GM12878 (cell line): ENCODE results near the gene TTLL10. TPM values are rescaled to one million over a fixed set of nuclear protein-coding genes. Genes with fewer than 3 reads are reported as not detected.
A peak's percentile ranks its signal among the peaks of the same experiment; 100 is the strongest.

Experiments
- ATAC-seq: fragments of 200-7000 bp; cut with Tn5 transposase; 3 replicates; pipeline ENCODE4 v1.9.1; 2020; ENCODE audit warnings: mild to moderate bottlenecking, moderate library complexity
- BruUV-seq: library from RNA; stranded (reverse); fragments of 400-500 nt; replicated peaks from 2 replicates; lab custom pipeline; 2021; lab: Mats Ljungman, UMichigan
- CTCF ChIA-PET: fragments of 300-600 bp; sonication (Branson Sonifier 250); formaldehyde crosslinking; extraction: SDS; loops from one replicate; lab custom pipeline; 2021; ENCODE audit warnings: inconsistent platforms; lab: Yijun Ruan, JAX
- POLR2A ChIA-PET: fragments of 350-600 bp; formaldehyde crosslinking; extraction: SDS; loops from one replicate; lab custom pipeline; 2021; ENCODE audit warnings: inconsistent platforms; lab: Charles Lee
- RAD21 ChIA-PET: fragments of 300-600 bp; sonication (Branson Sonifier 250); formaldehyde crosslinking; loops from one replicate; lab custom pipeline; 2023; ENCODE audit warnings: antibody characterized with exemption; ENCODE audit not compliant: unreplicated experiment; lab: Charles Lee
- SMC1A ChIA-PET: fragments of 300-600 bp; sonication (Branson Sonifier 250); formaldehyde crosslinking; loops from one replicate; lab custom pipeline; 2023; ENCODE audit not compliant: unreplicated experiment, uncharacterized antibody; lab: Charles Lee
- DNase-seq: peaks from one replicate; pipeline ENCODE4 v3.0.0-alpha.2; 2011; ENCODE audit warnings: low read depth, low spot score
- FAIRE-seq: peaks from 3 replicates; lab custom pipeline; 2011; peaks lifted over from hg19 to GRCh38; lab: Jason Lieb, UNC
- H2AFZ ChIP-seq: 2 replicates; pipeline ENCODE4 v1.6.0; 2011; ENCODE audit warnings: low read depth, low read length, control low read depth; ENCODE audit not compliant: control insufficient read depth
- H3K27ac ChIP-seq: 2 replicates; pipeline ENCODE4 v1.5.1; 2011; ENCODE audit warnings: control low read depth; ENCODE audit not compliant: control insufficient read depth, insufficient read depth
- H3K27me3 ChIP-seq, 2 experiments: replicated peaks in 1 of 2; 2 replicates each; pipeline versions ENCODE4 v1.6.0 to v1.6.1; 2011; ENCODE audit warnings: low read length in 1 of 2; ENCODE audit not compliant: control insufficient read depth in 2 of 2, insufficient read depth in 2 of 2
- H3K36me3 ChIP-seq, 2 experiments: 2 replicates each; pipeline ENCODE4 v1.5.1; 2011; ENCODE audit warnings: low read length in 1 of 2; ENCODE audit not compliant: control insufficient read depth in 2 of 2, insufficient read depth in 2 of 2
- H3K4me1 ChIP-seq: 2 replicates; pipeline ENCODE4 v1.6.1; 2011; ENCODE audit warnings: mild to moderate bottlenecking, low read length, moderate library complexity, mixed read lengths; ENCODE audit not compliant: control insufficient read depth, insufficient read depth
- H3K4me2 ChIP-seq: 2 replicates; pipeline ENCODE4 v1.6.0; 2011; ENCODE audit warnings: control low read depth; ENCODE audit not compliant: control insufficient read depth, insufficient read depth
- H3K4me3 ChIP-seq: fragments of 200-600 bp; sonication (generic); 2 replicates; pipeline ENCODE4 v1.5.1; 2016
- H3K79me2 ChIP-seq: 2 replicates; pipeline ENCODE4 v1.6.0; 2011; ENCODE audit warnings: low read length; ENCODE audit not compliant: control insufficient read depth, insufficient read depth
- H3K9ac ChIP-seq: 2 replicates; pipeline ENCODE4 v1.8.0; 2011; ENCODE audit warnings: low read length, control low read depth, mixed read lengths; ENCODE audit not compliant: control insufficient read depth, insufficient read depth
- H3K9me3 ChIP-seq: replicated peaks from 3 replicates; pipeline ENCODE4 v1.5.1; 2011; ENCODE audit warnings: mild to moderate bottlenecking, low read length; ENCODE audit not compliant: control insufficient read depth, insufficient read depth
- H4K20me1 ChIP-seq: 2 replicates; pipeline ENCODE4 v1.6.0; 2011; ENCODE audit not compliant: control insufficient read depth, insufficient read depth
- HDGF ChIP-seq: fragments of 450-650 bp; IDR thresholded peaks from 2 replicates; pipeline ENCODE4 v1.6.1; 2016; ENCODE audit warnings: antibody characterized with exemption
- WGBS: methylation state at CpG from one replicate; pipeline ENCODE4 v1.1.6; 2016; ENCODE audit warnings: low lambda C conversion rate; ENCODE audit not compliant: insufficient replicate concordance, insufficient coverage; ENCODE audit errors: missing lambda C conversion rate; 5-methylcytosine and 5-hydroxymethylcytosine counted together
- in situ Hi-C: fragments of 300-500 bp; cut with MboI; formaldehyde crosslinking; loops from 9 replicates; pipeline ENCODE4 v1.14.3; 2018; ENCODE audit warnings: mixed read lengths
- intact Hi-C: fragments of 100-400 bp; cut with micrococcal nuclease; formaldehyde crosslinking; loops from one replicate; pipeline ENCODE4 v1.14.2; 2022; ENCODE audit not compliant: unreplicated experiment
- polyA plus RNA-seq, 11 experiments: library from polyadenylated mRNA; depleted of rRNA in 4 of 11; unstranded in 6 of 11; stranded (reverse) in 5 of 11; fragments of >200 nt; fragmentation: Nextera tagmentation in 4 of 11; fragmentation: Illumina TruSeq in 1 of 11; extraction: Ambion mirVana in 4 of 11; extraction: Trizol in 1 of 11; gene quantifications; 1 replicate in 1 of 11; 2 replicates in 10 of 11; pipeline versions ENCODE4 v1.2.1 to v1.2.3, GENCODE V29; 2011 to 2016; ENCODE audit warnings: inconsistent platforms in 2 of 11, missing spikeins in 2 of 11, low read depth in 1 of 11
- total RNA-seq, 4 experiments: library from RNA; depleted of rRNA in 3 of 4; stranded (reverse); fragments of >200 nt in 3 of 4; fragmentation: Illumina TruSeq in 1 of 4; extraction: Trizol in 1 of 4; gene quantifications; 2 replicates each; pipeline versions ENCODE4 v1.2.1 to v1.2.3, GENCODE V29; 2013 to 2021
- TF ChIP-seq, protein P1 (sequence below): fragments of 450-650 bp; IDR thresholded peaks from 2 replicates; pipeline ENCODE4 v1.6.1; 2017; ENCODE audit warnings: low read depth, mild to moderate bottlenecking, moderate library complexity

TTLL10 gene
- total and polyA plus RNA-seq, 10 of the 15 experiments (the other 5 are each of a cell fraction or from before 2014, with no cell fraction given): not detected

DNA sequence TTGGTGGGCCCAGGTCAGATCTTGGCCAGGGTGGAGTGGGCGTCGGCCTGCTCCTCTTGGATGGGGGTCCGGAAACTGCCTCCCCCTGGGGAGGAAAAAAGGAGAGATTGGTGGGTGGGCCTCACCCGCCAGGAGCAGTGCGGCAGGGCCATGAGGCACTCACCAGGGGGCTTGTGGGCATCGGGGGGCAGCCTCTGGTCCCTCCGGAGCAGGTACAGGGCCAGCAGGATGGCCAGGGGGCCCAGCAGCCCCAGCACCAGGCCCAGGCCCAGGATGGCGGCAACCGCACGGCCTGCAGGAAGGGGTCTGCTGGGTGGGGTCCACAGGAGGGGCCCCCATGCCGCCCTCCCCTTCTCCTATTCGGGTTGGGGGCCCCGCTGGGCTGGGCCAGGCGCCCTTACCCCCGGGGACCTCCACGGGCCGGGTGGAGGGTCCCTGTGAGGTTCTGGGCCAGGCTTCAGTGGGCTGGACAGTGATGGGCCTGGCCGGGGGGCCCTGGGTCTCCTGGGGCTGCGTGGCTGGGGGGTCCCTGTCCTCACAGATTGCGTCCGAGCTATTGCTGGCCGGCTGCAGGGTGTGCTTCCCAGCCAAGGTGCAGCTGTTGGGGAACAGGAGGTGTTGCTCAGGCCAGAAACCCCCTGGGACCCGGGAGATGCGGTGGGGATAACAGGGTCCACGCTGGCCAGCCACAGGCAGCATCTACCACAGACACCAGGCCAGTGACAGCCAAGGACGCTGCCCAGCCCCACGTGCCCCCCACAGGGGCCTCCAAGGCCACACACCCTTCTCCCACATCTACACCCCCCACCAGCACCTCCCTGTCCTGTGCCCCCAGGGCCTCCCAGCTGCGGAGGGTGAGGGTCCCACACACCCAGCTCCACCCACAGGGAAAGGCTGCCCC lies 38.1 kb downstream of the TTLL10 start:
- ChIA-PET SMC1A (interaction anchor here (0.7 to 1.4 kb wide), 2 partner anchors 46 to 89 kb away, joined by 3 to 4 read pairs; no protein-coding TSS in a partner anchor), POLR2A (interaction anchor here (2.2 kb wide), 1 partner anchor 40 kb away, joined by 7 read pairs; no protein-coding TSS in a partner anchor)

More for the DNA sequence above, 38.1 kb downstream of the TTLL10 start:
- no peak for DNase-seq
- ChIA-PET CTCF (interaction anchor here (0.6 to 2.2 kb wide), 2 partner anchors 19 to 23 kb away, joined by 3 to 8 read pairs; no protein-coding TSS in a partner anchor), RAD21 (interaction anchor here (1.1 to 2.1 kb wide), 4 partner anchors 19 to 193 kb away, joined by 3 to 10 read pairs (median 8); no protein-coding TSS in a partner anchor)
- BruUV-seq: no TSS peak
- intact Hi-C loops: no loop called here
- no peaks in the 10 kb centered on the region for H3K79me2 ChIP-seq
- H3K27ac ChIP-seq: no peak overlapping the region
- H3K4me2 ChIP-seq: no peak overlapping the region
- H4K20me1 ChIP-seq: no peaks in the 10 kb centered on the region
- peaks cover 0 to 6% of the 10 kb centered on the region in 2 experiments; a peak in 1 of 4 replicates for H3K27me3 ChIP-seq
- no peak overlapping the region for H2AFZ ChIP-seq
- 59% methylated on average over 21 of the region's 28 CpGs for WGBS
- H3K9ac ChIP-seq: no peak overlapping the region
- no peak for FAIRE-seq
- no peaks in the 10 kb centered on the region for H3K9me3 ChIP-seq
- no peak overlapping the region for H3K4me3 ChIP-seq
- no peak for ATAC-seq
- in situ Hi-C loops: no loop called here
- H3K4me1 ChIP-seq: peaks cover 48% of the 10 kb centered on the region
- TF ChIP-seq, protein P1, sequence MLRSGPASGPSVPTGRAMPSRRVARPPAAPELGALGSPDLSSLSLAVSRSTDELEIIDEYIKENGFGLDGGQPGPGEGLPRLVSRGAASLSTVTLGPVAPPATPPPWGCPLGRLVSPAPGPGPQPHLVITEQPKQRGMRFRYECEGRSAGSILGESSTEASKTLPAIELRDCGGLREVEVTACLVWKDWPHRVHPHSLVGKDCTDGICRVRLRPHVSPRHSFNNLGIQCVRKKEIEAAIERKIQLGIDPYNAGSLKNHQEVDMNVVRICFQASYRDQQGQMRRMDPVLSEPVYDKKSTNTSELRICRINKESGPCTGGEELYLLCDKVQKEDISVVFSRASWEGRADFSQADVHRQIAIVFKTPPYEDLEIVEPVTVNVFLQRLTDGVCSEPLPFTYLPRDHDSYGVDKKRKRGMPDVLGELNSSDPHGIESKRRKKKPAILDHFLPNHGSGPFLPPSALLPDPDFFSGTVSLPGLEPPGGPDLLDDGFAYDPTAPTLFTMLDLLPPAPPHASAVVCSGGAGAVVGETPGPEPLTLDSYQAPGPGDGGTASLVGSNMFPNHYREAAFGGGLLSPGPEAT: no peak
- 0 out of 2 replicates have a peak, but pooled peaks have one; percentile 11 for TF ChIP-seq HDGF
- H3K36me3 ChIP-seq: peaks cover 0 to 3% of the 10 kb centered on the region in 2 experiments; a peak in 2 of 4 replicates
